Subcutaneous adipose tissue (tissue), 4 donors: ENCODE results near the gene FOXN4. TPM values are rescaled to one million over a fixed set of nuclear protein-coding genes. Genes with fewer than 3 reads are reported as not detected.

Experiments used
- CTCF ChIP-seq: fragments of 450-650 bp; IDR thresholded peaks from one replicate; pipeline ENCODE4 v1.5.1; 2016; ENCODE audit warnings: low read depth, mild to moderate bottlenecking, control low read depth, antibody characterized with exemption, moderate library complexity
- total RNA-seq, 4 donors: library from RNA; depleted of rRNA; stranded (reverse); fragments of >200 nt; gene quantifications; one replicate each; pipeline ENCODE4 v1.1.0, GENCODE V29; 2016

Gene FOXN4
- total RNA-seq, 4 donors from 2014 or later, result not detected

GRCh38 chr12:109273354-109273753, 35.7 kb downstream of the FOXN4 start:
- TF ChIP-seq CTCF, result no peak

- TF ChIP-seq CTCF, result no peak
Measured at GRCh38 chr12:109271418-109271817, 37.7 kb downstream of the FOXN4 start.

GRCh38 chr12:109270494-109270893, 38.6 kb downstream of the FOXN4 start:
- no peak for TF ChIP-seq CTCF

GRCh38 chr12:109269428-109269827, 39.7 kb downstream of the FOXN4 start:
- no peak for TF ChIP-seq CTCF

GRCh38 chr12:109268896-109269295, 40.2 kb downstream of the FOXN4 start:
- TF ChIP-seq CTCF, result no peak

- TF ChIP-seq CTCF, result no peak
Measured at GRCh38 chr12:109267361-109267760, 41.7 kb downstream of the FOXN4 start.

GRCh38 chr12:109266106-109266879, 42.8 kb downstream of the FOXN4 start:
- TF ChIP-seq CTCF, result no peak
